GM21381 (cell line): ENCODE results near the gene KLRC2.
"Not testable (repeated sequence)": the region's sequence is repeated elsewhere in the genome, so short reads cannot be mapped to it uniquely, and the experiment has no call there.

Experiments
- ATAC-seq: cut with Tn5 transposase; IDR thresholded peaks from one replicate; pipeline ENCODE4 v1.9.1; 2021; ENCODE audit warnings: mild to moderate bottlenecking, moderate library complexity; ENCODE audit not compliant: unreplicated experiment

Gene KLRC2

GRCh38 chr12:10406725-10407124 lies 29.1 kb downstream of the KLRC2 start:
- no peak for ATAC-seq

DNA sequence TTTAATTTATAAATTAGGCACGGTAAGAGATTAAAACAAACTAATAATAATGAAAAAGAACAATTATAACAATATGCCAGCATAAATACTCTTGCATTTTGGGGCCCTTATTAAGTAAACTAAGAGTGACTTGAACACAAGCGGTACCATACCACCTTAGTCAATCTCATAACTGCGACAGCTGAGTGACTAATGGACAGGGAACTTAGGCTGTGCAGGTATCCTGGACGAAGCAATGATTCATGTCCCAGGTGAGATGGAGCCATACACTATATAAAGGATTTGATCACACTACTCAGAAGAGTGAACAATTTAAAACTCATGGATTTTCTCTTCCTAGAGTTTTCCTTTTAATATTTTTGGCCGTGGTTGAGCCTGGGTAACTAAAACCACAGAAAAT lies 30.5 kb downstream of the KLRC2 start:
- no peak for ATAC-seq

DNA sequence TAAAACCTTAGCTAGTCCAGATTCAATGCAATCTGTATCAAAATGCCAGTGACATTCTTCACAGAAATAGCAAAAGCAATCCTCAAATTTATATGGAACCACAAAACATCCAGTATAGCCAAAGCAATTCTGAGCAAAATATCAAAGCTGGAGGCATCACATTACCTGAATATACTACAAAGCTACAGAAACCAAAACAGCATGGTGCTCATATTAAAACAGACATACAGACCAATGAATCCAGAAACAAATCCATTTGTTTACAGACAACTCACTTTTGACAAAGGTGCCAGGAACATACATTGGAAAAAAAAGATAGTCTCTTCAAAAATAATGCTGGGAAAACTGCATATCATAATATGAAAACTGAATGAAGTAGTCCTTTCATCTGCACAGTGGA lies 31.0 kb downstream of the KLRC2 start:
- no peak for ATAC-seq

- ATAC-seq: no peak
These were observed 35.0 kb downstream of the KLRC2 start for GRCh38 chr12:10400829-10401228.

DNA sequence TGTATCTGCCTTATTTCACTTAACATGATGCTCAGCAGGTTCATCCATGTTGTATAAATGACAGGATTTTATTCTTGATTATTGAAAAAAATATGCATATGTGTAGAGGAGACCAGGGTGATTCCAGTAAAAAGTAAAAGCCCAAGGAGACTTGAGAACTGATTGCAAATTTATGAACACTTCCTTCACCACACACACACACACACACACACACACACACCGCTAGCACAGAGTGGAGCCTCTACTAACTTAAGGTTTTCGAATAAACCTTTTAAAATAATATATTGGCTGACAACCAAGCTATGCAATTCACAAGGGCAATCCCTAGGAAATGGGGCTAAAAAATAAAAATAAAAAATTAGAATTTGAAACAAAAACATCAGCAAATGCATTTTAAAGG lies 37.6 kb downstream of the KLRC2 start:
- ATAC-seq: no peak

- ATAC-seq: no peak
These were observed 38.5 kb downstream of the KLRC2 start for GRCh38 chr12:10397296-10397695.

DNA sequence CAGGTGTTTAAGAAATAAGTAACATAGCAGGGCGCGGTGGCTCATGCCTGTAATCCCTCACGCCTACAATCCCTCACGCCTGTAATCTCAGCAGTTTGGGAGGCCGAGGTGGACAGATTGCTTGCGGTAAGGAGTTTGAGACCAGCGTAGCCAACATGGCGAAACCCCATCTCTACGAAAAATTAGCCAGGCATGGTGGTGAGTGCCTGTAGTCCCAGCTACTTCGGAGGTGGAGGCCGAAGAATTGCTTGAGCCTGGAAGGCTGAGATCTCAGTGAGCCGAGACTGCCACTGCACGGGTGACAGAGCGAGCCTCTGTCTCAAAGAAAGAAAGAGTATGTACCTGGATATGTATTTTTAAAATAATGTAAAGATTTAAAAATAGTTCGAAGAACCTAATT lies 39.6 kb downstream of the KLRC2 start:
- ATAC-seq: not testable (repeated sequence)

- peak; percentile 56 for ATAC-seq
These were observed 40.3 kb downstream of the KLRC2 start for GRCh38 chr12:10395390-10395998.

GRCh38 chr12:10394531-10395152 lies 41.2 kb downstream of the KLRC2 start:
- not testable (repeated sequence) for ATAC-seq

GRCh38 chr12:10393291-10393690 lies 42.5 kb downstream of the KLRC2 start:
- no peak for ATAC-seq

DNA sequence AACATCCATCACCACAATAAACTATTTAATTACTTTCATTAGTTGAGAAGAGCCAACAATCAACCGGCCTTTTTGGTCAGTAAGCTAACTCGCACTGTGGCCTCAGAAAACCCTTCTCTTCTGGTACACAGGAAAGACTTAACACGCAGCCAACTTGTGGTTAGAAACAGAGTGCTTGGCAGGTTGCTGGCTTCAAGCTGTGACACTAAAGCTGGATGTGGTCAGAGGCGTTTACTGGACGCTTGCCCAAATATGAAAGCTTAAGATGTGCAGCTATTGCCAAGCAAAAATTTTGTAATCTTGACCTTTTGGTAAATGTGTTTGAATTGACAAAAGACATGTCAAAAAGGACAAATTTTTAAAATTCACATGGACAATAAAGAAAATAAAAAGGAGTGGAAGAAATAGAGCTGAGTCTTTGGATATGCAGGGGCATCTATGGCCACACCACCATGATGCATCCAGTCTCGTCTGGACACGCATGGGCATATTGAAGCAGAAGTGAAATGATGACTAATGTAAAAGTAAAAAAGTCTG lies 43.3 kb downstream of the KLRC2 start:
- ATAC-seq: peak; percentile 78

GRCh38 chr12:10390991-10391390 lies 44.8 kb downstream of the KLRC2 start:
- ATAC-seq: not testable (repeated sequence)

DNA sequence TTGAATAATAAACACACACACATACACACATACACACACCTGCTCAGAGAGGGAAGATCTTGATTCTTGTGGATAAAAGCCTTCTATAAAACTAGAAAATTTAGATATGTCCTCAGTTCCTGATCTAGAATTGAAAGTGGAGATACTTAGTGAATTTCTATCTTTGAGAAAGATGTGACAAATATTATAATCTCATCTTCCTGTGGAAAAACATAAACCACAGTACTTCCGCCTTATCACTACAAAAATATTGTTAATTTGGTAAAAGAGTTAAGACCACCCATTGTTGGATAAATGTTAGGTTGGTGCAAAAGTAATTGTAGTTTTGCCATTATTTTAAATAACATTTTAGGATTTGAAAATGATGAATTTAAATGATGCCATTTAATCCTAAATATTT lies 45.9 kb downstream of the KLRC2 start, which contains the start of gene KLRK1:
TSS of gene KLRK1 (minus strand) at position 138 of the 400 bp plus-strand sequence. CDS start 1,231 bp downstream, outside the sequence.
- ATAC-seq: no peak

DNA sequence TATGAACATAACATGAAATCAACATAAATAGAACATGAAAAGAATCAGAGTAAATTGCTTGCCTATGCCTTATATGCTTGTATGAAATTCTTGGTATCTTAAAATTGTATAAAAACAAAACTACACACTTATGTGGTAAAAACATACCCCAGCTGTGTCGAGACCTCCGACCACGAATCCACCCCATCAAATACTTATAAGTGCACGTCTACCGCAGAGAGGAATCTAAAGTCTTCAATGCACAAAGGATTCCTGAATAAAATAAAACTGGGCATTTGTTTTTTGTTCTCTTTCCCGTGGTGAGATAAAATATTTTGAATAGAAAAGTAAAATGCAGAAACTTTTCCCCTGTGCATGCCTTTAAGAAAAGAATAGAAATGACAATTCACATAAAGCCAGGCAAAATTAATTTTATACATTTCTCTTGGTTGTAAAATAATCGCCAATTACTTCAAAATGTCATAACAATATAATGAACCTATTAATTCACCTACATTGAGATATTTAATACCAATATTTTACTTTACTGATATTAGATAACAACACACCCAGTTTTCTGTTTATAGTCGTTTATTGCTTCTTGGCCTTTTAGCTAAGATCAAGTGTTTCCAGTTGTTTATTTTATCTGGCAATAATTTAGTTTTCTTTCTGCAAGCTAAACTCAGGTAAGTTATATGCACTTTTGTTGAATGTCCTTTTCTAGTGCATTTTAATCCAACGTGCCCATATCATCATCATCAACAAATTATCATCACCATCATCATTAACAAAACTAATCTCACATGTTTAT lies 47.0 kb downstream of the KLRC2 start:
- ATAC-seq: no peak

GRCh38 chr12:10387498-10387897 lies 48.3 kb downstream of the KLRC2 start:
- ATAC-seq: not testable (repeated sequence)

GRCh38 chr12:10386857-10387256 lies 49.0 kb downstream of the KLRC2 start:
- no peak for ATAC-seq

DNA sequence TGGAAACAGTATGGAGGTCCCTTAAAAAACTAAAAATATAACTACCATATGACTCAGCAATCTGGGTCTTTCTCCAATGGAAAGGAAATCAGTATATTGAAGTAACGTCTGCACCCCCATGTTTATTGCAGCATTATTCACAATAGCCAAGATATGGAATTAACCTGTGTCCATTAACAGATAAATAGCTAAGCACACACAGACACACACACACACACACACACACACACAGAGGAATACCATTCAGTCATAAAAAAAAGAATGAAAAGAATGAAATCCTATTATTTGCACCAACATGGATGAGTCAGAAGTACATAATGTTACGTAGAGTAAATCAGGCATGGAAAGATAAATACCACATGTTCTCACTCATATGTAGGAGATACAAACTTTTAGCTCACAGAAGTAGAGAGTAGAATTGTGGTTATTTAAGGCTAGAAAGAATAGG lies 50.6 kb downstream of the KLRC2 start:
- ATAC-seq: no peak

DNA sequence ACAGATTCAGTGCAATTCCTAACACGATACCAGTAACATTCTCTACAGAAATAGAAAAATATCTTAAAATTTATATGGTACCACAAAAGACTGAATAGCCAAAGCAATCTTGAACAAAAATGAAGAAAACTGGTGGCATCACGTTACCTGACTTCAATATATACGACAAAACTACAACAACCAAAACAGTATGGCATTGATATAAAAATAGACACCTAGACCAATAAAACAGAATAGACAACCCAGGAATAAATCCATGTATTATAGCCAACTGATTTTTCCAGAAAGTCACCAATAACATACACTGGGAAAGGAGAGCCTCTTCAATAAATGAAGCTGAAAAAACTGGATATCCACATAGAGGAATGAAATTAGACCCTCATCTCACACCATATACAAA lies 51.6 kb downstream of the KLRC2 start:
- no peak for ATAC-seq

- no peak for ATAC-seq
These were observed 53.7 kb downstream of the KLRC2 start for GRCh38 chr12:10381928-10382628.
